OCI-LY3 (cell line): ENCODE data around the gene TF.

Experiments used
- EZH2phosphoT487 ChIP-seq: fragments of 200-600 bp; shearing (Covaris generic); IDR thresholded peaks from 2 replicates; pipeline ENCODE4 v1.6.1; 2018; ENCODE audit warnings: antibody characterized with exemption, mixed run types, low read depth
- TF ChIP-seq, protein P1 (sequence below): fragments of 200-600, 300-600 bp; sonication (generic); IDR thresholded peaks from 2 replicates; pipeline ENCODE4 v1.5.1; 2014; ENCODE audit warnings: antibody characterized with exemption, low read length, low read depth

GRCh38 chr3:133792171-133792763 lies 46.1 kb downstream of the TF start:
- TF ChIP-seq, protein P1, sequence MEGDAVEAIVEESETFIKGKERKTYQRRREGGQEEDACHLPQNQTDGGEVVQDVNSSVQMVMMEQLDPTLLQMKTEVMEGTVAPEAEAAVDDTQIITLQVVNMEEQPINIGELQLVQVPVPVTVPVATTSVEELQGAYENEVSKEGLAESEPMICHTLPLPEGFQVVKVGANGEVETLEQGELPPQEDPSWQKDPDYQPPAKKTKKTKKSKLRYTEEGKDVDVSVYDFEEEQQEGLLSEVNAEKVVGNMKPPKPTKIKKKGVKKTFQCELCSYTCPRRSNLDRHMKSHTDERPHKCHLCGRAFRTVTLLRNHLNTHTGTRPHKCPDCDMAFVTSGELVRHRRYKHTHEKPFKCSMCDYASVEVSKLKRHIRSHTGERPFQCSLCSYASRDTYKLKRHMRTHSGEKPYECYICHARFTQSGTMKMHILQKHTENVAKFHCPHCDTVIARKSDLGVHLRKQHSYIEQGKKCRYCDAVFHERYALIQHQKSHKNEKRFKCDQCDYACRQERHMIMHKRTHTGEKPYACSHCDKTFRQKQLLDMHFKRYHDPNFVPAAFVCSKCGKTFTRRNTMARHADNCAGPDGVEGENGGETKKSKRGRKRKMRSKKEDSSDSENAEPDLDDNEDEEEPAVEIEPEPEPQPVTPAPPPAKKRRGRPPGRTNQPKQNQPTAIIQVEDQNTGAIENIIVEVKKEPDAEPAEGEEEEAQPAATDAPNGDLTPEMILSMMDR, result no peak
- TF ChIP-seq EZH2phosphoT487, result no peak
